Measurements from ENCODE around the gene C1QTNF9B.

C1QTNF9B gene

DNA sequence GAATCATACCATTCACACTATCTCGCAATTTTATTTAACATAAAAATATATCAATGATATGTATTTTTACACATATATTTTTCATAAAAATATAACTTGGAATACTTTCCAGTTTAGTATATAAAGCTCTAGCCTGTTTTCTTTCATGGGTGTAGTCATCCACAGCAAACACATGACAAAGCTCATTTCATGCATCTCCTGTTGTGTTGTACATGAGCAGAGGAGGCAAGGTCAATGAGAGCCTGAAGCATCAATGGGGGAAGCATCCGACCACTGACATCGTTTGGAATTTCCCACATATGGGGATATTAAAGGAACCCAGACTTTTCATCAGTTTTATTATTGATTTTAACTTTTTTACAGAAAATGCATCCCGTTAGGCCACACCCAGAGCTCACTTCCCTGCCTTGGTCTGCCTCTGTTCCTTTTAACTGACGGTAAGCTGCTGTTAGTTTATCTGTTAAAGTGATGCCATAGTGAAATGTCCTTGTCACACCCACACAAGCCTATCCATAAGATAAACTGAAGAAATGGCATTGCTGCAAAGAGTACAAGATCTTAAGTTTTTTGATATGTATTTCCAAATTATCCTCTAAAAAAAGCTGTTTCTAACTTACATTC lies 52.1 kb downstream of the C1QTNF9B start:
- TF ChIP-seq, protein P1, sequence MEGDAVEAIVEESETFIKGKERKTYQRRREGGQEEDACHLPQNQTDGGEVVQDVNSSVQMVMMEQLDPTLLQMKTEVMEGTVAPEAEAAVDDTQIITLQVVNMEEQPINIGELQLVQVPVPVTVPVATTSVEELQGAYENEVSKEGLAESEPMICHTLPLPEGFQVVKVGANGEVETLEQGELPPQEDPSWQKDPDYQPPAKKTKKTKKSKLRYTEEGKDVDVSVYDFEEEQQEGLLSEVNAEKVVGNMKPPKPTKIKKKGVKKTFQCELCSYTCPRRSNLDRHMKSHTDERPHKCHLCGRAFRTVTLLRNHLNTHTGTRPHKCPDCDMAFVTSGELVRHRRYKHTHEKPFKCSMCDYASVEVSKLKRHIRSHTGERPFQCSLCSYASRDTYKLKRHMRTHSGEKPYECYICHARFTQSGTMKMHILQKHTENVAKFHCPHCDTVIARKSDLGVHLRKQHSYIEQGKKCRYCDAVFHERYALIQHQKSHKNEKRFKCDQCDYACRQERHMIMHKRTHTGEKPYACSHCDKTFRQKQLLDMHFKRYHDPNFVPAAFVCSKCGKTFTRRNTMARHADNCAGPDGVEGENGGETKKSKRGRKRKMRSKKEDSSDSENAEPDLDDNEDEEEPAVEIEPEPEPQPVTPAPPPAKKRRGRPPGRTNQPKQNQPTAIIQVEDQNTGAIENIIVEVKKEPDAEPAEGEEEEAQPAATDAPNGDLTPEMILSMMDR (IDR thresholded peaks at IDR 0.05; ENCODE audit: low read depth, low read length), result no peak
- no peak for DNase-seq (ENCODE audit: low read depth, low spot score)
- no peak overlapping the region for H3K4me3 ChIP-seq (ENCODE audit: low read depth, low read length)
- in situ Hi-C loops (cut with HindIII; ENCODE audit: low sequenced_read_pairs), result no loop called here

GRCh38 chr13:23844132-23844531 lies 53.2 kb downstream of the C1QTNF9B start:
- no peak overlapping the region for H3K4me3 ChIP-seq (ENCODE audit: low read depth, low read length)
- in situ Hi-C loops (cut with HindIII; ENCODE audit: low sequenced_read_pairs), result no loop called here
- TF ChIP-seq, protein P1 (IDR thresholded peaks at IDR 0.05; ENCODE audit: low read depth, low read length), result no peak
- no peak for DNase-seq (ENCODE audit: low read depth, low spot score)

DNA sequence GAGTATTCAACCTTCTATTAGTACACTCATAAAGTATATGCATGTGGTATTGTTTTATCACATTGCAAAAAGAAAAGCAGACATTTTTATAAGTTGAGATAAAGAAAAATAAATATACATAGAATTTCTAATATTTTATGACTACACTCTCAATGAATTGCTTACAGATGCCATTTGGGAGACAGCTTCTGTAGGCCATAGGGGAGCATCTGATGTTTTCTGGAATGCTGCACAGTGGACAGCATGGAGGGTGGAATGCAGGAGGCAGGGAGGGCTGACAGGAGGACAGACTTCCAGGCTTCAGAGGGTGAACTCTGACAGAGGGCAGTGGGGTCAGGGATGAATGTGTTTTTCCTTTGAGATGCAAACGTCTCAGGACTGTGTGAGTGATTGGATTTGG lies 53.9 kb downstream of the C1QTNF9B start:
- no peak for DNase-seq (ENCODE audit: low read depth, low spot score)
- H3K4me3 ChIP-seq (ENCODE audit: low read depth, low read length), result no peak overlapping the region
- TF ChIP-seq, protein P1 (IDR thresholded peaks at IDR 0.05; ENCODE audit: low read depth, low read length), result no peak
- in situ Hi-C loops (cut with HindIII; ENCODE audit: low sequenced_read_pairs), result no loop called here

DNA sequence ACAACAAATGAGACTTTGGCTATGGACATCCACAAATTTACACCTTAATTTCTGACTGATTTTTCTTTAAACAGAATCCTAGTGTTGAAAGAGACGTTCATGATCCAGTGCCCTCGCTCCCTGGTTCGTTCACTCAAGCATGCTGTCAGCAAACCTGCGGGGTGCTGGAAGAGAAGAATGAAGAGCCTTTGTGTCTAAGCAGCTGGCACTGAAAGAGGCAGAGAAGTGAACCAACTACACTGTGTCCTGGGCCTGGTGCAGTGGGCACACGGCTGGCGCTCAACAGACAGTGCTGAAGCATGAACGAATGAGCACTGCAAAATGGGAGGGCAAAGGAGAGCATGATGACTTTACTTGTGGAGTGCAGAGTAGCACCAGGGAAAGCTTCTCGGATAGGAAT lies 54.9 kb downstream of the C1QTNF9B start:
- no peak for DNase-seq (ENCODE audit: low read depth, low spot score)
- TF ChIP-seq, protein P1 (IDR thresholded peaks at IDR 0.05; ENCODE audit: low read depth, low read length), result no peak
- no peak overlapping the region for H3K4me3 ChIP-seq (ENCODE audit: low read depth, low read length)
- in situ Hi-C loops (cut with HindIII; ENCODE audit: low sequenced_read_pairs), result no loop called here
